A673 (cell line): ENCODE results near the gene SLC12A7. TPM values are rescaled to one million over a fixed set of nuclear protein-coding genes. Genes with fewer than 3 reads are reported as not detected.

Experiments
- BruUV-seq: library from RNA; stranded (reverse); fragments of 400-500 nt; replicated peaks from 2 replicates; lab custom pipeline; 2021; lab: Mats Ljungman, UMichigan
- CTCF ChIA-PET: fragments of 300-600 bp; sonication (Branson Sonifier 250); formaldehyde crosslinking; loops from one replicate; lab custom pipeline; 2022; ENCODE audit warnings: antibody characterized with exemption; lab: Charles Lee
- POLR2A ChIA-PET: fragments of 300-600 bp; sonication (Branson Sonifier 250); formaldehyde crosslinking; loops from one replicate; lab custom pipeline; 2022; ENCODE audit warnings: antibody characterized with exemption; ENCODE audit not compliant: low non-redundant PET; lab: Charles Lee
- DNase-seq: peaks from one replicate; pipeline ENCODE4 v3.0.0-alpha.2; 2015; ENCODE audit warnings: low spot score
- H3K27ac ChIP-seq: fragments of 200-600 bp; sonication (generic); 2 replicates; pipeline ENCODE4 v1.5.1; 2016; ENCODE audit warnings: mixed run types, low read depth, mild to moderate bottlenecking, mixed read lengths, antibody characterized with exemption, low read length; ENCODE audit not compliant: poor library complexity, severe bottlenecking
- H3K27me3 ChIP-seq: fragments of 200-600 bp; sonication (generic); replicated peaks from 2 replicates; pipeline ENCODE4 v1.6.1; 2017; ENCODE audit warnings: mixed run types, low read depth, mild to moderate bottlenecking, mixed read lengths, antibody characterized with exemption, low read length; ENCODE audit not compliant: insufficient read depth, poor library complexity
- H3K36me3 ChIP-seq: fragments of 200-600 bp; sonication (generic); 2 replicates; pipeline ENCODE4 v1.6.1; 2016; ENCODE audit warnings: mixed run types, mild to moderate bottlenecking, mixed read lengths, antibody characterized with exemption, low read length; ENCODE audit not compliant: insufficient read depth, poor library complexity, severe bottlenecking
- H3K4me1 ChIP-seq: fragments of 200-600 bp; sonication (generic); 2 replicates; pipeline ENCODE4 v1.6.1; 2017; ENCODE audit warnings: mixed run types, mild to moderate bottlenecking, mixed read lengths, antibody characterized with exemption, low read length; ENCODE audit not compliant: insufficient read depth, poor library complexity, severe bottlenecking
- H3K4me3 ChIP-seq: fragments of 200-600 bp; sonication (generic); 2 replicates; pipeline ENCODE4 v1.5.1; 2016; ENCODE audit warnings: low read depth, mixed run types, mild to moderate bottlenecking, mixed read lengths, low read length; ENCODE audit not compliant: poor library complexity, severe bottlenecking
- H3K9me3 ChIP-seq: fragments of 200-600 bp; sonication (generic); 2 replicates; pipeline ENCODE4 v1.6.1; 2016; ENCODE audit warnings: mixed run types, low read depth, mild to moderate bottlenecking, mixed read lengths, antibody characterized with exemption, low read length; ENCODE audit not compliant: poor library complexity, severe bottlenecking
- EZH2 ChIP-seq: fragments of 200-600 bp; sonication (generic); IDR thresholded peaks from 2 replicates; pipeline ENCODE4 v1.6.1; 2017; ENCODE audit warnings: borderline replicate concordance, low read depth, mild to moderate bottlenecking, mixed read lengths, antibody characterized with exemption, low read length; ENCODE audit not compliant: poor library complexity, severe bottlenecking
- intact Hi-C: fragments of 100-400 bp; cut with micrococcal nuclease; formaldehyde crosslinking; loops from one replicate; pipeline ENCODE4 v1.10.0; 2022; ENCODE audit not compliant: unreplicated experiment
- total RNA-seq: library from RNA; stranded (reverse); gene quantifications from 2 replicates; pipeline ENCODE4 v1.2.3, GENCODE V29; 2021
- TF ChIP-seq, protein P1 (sequence below): fragments of 300-800, 200-600 bp; sonication (generic); conservative IDR thresholded peaks from 2 replicates; pipeline ENCODE4 v1.5.1; 2017; ENCODE audit warnings: low read depth, mild to moderate bottlenecking, antibody characterized with exemption, low read length, moderate library complexity, mixed read lengths

Gene SLC12A7
- total RNA-seq, 1 experiment from 2014 or later = 45.2 TPM

GRCh38 chr5:1052076-1052475 is 59.8 kb downstream of the SLC12A7 start:
- Histone ChIP-seq H3K36me3 (no peaks in the 10 kb centered on the region), H3K27me3 (no peaks in the 10 kb centered on the region), H3K4me3 (no peak overlapping the region), H3K9me3 (no peaks in the 10 kb centered on the region), H3K27ac (no peak overlapping the region), H3K4me1 (no peaks in the 10 kb centered on the region)
- no TSS peak for BruUV-seq
- TF ChIP-seq EZH2 = no peak
- TF ChIP-seq, protein P1, sequence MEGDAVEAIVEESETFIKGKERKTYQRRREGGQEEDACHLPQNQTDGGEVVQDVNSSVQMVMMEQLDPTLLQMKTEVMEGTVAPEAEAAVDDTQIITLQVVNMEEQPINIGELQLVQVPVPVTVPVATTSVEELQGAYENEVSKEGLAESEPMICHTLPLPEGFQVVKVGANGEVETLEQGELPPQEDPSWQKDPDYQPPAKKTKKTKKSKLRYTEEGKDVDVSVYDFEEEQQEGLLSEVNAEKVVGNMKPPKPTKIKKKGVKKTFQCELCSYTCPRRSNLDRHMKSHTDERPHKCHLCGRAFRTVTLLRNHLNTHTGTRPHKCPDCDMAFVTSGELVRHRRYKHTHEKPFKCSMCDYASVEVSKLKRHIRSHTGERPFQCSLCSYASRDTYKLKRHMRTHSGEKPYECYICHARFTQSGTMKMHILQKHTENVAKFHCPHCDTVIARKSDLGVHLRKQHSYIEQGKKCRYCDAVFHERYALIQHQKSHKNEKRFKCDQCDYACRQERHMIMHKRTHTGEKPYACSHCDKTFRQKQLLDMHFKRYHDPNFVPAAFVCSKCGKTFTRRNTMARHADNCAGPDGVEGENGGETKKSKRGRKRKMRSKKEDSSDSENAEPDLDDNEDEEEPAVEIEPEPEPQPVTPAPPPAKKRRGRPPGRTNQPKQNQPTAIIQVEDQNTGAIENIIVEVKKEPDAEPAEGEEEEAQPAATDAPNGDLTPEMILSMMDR = no peak
- intact Hi-C loops = no loop called here
- no peak for DNase-seq
- POLR2A ChIA-PET = no interaction called here
- CTCF ChIA-PET = no interaction called here

GRCh38 chr5:1051366-1051720 is 60.5 kb downstream of the SLC12A7 start:
- BruUV-seq = no TSS peak
- CTCF ChIA-PET = no interaction called here
- intact Hi-C loops = no loop called here
- Histone ChIP-seq H3K9me3 (no peaks in the 10 kb centered on the region), H3K27ac (no peak overlapping the region), H3K36me3 (no peaks in the 10 kb centered on the region), H3K27me3 (no peaks in the 10 kb centered on the region), H3K4me3 (no peak overlapping the region), H3K4me1 (no peaks in the 10 kb centered on the region)
- TF ChIP-seq, protein P1 = no peak
- POLR2A ChIA-PET = no interaction called here
- no peak for DNase-seq

DNA sequence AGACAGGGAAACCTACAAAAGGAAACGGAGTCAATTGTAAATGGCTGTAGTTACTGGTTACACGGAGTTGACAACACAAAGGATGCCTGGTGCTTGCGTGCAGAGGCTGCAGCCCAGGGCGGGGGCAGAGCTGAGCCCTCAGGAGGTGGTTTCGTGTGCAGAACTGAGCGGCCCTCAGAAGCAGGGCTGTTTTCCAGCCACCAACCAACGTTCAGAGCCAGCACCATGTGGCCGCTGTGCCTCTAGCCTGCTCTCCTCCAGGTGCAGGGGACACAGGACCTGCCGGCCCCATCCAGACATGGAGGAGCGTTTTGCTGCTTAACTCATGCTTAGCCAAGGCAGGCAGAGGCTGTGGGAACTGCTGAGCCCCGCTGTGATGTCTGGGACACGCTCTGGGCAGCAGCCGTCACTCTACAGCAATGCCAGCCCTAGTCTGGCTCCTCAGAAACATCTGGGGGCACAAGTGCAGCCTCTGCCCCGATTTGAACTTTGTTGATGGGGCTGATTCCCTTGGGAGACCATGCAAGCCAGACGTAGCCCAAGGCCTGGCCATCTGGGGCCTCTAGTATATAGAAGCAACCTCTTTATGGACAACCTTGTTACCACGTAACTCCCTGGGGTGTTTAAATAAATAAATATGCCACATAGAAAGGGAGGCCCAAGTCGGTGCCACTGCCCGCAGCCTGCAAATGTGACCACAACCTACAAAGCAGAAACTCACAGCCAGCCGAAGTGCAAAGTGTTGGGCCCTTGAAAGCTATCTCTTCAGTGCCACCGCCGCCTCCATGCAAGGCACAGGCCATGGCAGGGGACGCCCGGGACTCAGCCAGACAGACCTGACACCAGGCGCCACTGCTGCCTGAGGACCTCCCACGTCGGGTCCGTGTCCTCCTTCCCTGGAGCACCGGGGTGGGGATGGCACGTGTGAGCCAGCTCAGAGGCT is 61.2 kb downstream of the SLC12A7 start:
- no peak overlapping the region for H3K4me3 ChIP-seq
- TF ChIP-seq, protein P1 = no peak
- no peak for TF ChIP-seq EZH2
- peak overlapping the region; percentile 32 for H3K27ac ChIP-seq
- ChIA-PET CTCF (no interaction called here), POLR2A (no interaction called here)
- intact Hi-C loops = no loop called here
- H3K27me3 ChIP-seq = no peaks in the 10 kb centered on the region
- no TSS peak for BruUV-seq
- no peaks in the 10 kb centered on the region for H3K9me3 ChIP-seq
- DNase-seq = no peak
- no peaks in the 10 kb centered on the region for H3K36me3 ChIP-seq
- no peaks in the 10 kb centered on the region for H3K4me1 ChIP-seq
